ENCODE data around the gene HDHD3.

Gene HDHD3

GRCh38 chr9:113360242-113360842 is 16.4 kb downstream of the HDHD3 start:
- H3K9me3 Mint-ChIP-seq = no peaks in the 10 kb centered on the region
- H3K27me3 Mint-ChIP-seq = no peaks in the 10 kb centered on the region
- ATAC-seq (no peak), DNase-seq (no peak)
- H3K4me1 Mint-ChIP-seq = peaks cover 23% of the 10 kb centered on the region
- H3K36me3 Mint-ChIP-seq (ENCODE audit: low read depth) = peaks cover 3% of the 10 kb centered on the region
- H3K27ac Mint-ChIP-seq = no peak overlapping the region
- H3K4me3 Mint-ChIP-seq = no peak overlapping the region

- ATAC-seq (no peak), DNase-seq (no peak)
- Mint-ChIP-seq H3K4me3 (no peak overlapping the region), H3K9me3 (no peaks in the 10 kb centered on the region), H3K27me3 (no peaks in the 10 kb centered on the region), H3K4me1 (peaks cover 23% of the 10 kb centered on the region), H3K27ac (no peak overlapping the region), H3K36me3 (ENCODE audit: low read depth) (peaks cover 3% of the 10 kb centered on the region)
Observed at GRCh38 chr9:113359385-113359784, 17.4 kb downstream of the HDHD3 start.

GRCh38 chr9:113356686-113357292 is 20.0 kb downstream of the HDHD3 start:
- Mint-ChIP-seq H3K36me3 (ENCODE audit: low read depth) (peaks cover 2% of the 10 kb centered on the region), H3K4me3 (no peak overlapping the region), H3K4me1 (peaks cover 29% of the 10 kb centered on the region), H3K9me3 (no peaks in the 10 kb centered on the region), H3K27ac (no peak overlapping the region), H3K27me3 (peaks cover 7% of the 10 kb centered on the region)
- ATAC-seq (no peak), DNase-seq (no peak)

DNA sequence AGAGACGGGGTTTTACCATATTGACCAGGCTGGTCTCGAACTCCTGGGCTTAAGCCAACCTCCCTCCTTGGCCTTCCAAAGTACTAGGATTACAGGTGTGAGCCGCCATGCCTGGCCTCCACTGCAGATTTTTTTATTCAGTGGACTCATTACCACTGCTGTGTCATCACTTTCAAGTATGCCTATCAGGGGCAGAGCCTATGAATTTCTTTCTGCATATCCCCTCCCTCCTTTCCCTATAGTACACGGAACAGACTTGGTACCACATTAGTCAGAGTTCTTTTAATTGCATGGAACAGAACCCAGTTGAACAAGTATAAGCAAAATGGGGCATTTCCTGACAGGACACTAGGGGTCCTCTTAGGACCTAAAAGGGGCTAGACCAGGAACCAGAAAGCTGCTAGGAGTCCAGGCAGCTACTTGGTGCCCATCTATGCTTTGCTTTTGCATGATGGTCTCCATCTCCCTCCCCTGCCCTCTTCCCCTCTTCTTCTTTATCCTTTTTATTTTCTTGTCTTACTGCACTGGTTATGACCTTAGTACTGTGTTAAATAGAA is 21.7 kb downstream of the HDHD3 start:
- Mint-ChIP-seq H3K4me1 (peaks cover 28% of the 10 kb centered on the region), H3K4me3 (no peak overlapping the region), H3K36me3 (ENCODE audit: low read depth) (peaks cover 2% of the 10 kb centered on the region), H3K27me3 (peaks cover 10% of the 10 kb centered on the region), H3K27ac (no peak overlapping the region), H3K9me3 (no peaks in the 10 kb centered on the region)
- DNase-seq (no peak), ATAC-seq (no peak)

DNA sequence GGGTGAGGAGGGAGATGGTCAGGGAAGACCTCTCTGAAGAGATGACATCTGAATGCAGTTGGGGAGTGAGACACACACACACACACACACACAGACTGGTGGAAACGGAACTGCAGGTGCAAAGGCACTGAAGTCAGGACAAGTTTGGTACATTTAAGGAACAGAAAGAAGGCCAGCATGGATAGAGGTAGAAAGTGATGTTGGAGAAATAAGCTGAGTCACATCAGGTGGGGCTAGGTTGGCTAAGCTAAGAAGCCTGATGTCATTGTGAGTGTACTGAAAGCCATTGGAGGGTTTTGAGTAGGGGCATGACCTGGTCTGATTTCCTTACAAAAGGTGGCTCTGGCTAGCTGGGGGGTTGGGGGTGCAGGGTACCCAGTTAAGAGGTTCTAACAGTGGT is 24.4 kb downstream of the HDHD3 start:
- ATAC-seq = no peak
- Mint-ChIP-seq H3K27me3 (peaks cover 14% of the 10 kb centered on the region), H3K4me1 (peaks cover 44% of the 10 kb centered on the region), H3K36me3 (ENCODE audit: low read depth) (peaks cover 2% of the 10 kb centered on the region), H3K4me3 (no peak overlapping the region), H3K9me3 (no peaks in the 10 kb centered on the region), H3K27ac (peak overlapping the region; percentile 76)
- no peak for DNase-seq

DNA sequence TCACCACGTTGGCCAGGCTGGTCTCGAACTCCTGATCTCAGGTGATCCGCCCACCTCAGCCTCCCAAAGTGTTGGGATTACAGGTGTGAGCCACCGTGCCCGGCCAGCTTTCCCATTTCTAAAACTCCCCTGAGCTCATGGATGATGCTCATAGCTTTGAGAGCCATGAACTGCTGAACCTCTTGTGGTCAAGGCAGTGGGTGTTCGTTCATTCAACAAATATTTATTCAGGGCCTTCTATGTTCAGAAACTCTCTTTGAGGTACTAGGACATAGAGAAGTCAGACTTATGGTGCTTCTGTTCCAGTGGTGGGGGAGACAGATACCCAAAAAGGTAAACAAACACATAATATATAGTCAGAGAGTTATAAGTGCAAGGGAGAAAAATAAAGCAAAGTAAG is 24.8 kb downstream of the HDHD3 start:
- Mint-ChIP-seq H3K36me3 (ENCODE audit: low read depth) (peaks cover 2% of the 10 kb centered on the region), H3K4me1 (peaks cover 48% of the 10 kb centered on the region), H3K4me3 (no peak overlapping the region), H3K27ac (peak overlapping the region; percentile 76), H3K27me3 (peaks cover 14% of the 10 kb centered on the region), H3K9me3 (no peaks in the 10 kb centered on the region)
- DNase-seq = no peak
- ATAC-seq = no peak

DNA sequence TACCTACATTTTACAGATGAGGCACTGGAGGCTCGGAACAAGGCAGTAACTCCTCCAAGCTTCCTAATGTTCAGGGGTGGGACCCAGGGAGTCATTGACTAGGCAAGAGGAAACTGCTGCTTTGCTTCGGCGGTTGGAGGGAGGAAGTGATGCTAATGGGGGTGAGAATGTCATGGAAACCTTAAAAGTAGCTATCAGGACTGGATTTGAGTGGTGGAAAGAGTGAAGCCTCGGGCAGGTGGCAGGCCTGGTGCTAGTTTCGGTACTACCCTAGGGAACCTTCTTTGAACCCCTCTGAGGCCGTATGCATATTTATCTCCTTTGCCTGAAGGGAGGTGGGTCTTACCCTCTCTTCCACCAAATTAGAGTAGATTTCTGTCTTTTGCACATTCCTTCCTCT is 25.8 kb downstream of the HDHD3 start:
- Mint-ChIP-seq H3K27me3 (peaks cover 14% of the 10 kb centered on the region), H3K27ac (peak overlapping the region; percentile 94), H3K4me3 (peak overlapping the region; percentile 84), H3K4me1 (peaks cover 53% of the 10 kb centered on the region), H3K9me3 (no peaks in the 10 kb centered on the region), H3K36me3 (ENCODE audit: low read depth) (peaks cover under 1% of the 10 kb centered on the region)
- peak; percentile 80 for ATAC-seq
- peak; percentile 57 for DNase-seq

- DNase-seq (peak; percentile 39), ATAC-seq (peak; percentile 24)
- Mint-ChIP-seq H3K4me1 (peaks cover 60% of the 10 kb centered on the region), H3K36me3 (ENCODE audit: low read depth) (no peaks in the 10 kb centered on the region), H3K9me3 (no peaks in the 10 kb centered on the region), H3K27me3 (peaks cover 14% of the 10 kb centered on the region), H3K4me3 (peak overlapping the region; percentile 84), H3K27ac (peak overlapping the region; percentile 94)
Observed at GRCh38 chr9:113350107-113350661, 26.6 kb downstream of the HDHD3 start.

- Mint-ChIP-seq H3K9me3 (no peaks in the 10 kb centered on the region), H3K27me3 (peaks cover 14% of the 10 kb centered on the region), H3K4me1 (peaks cover 63% of the 10 kb centered on the region), H3K4me3 (peak within 1 kb of the TSS; percentile 84), H3K27ac (peak within 1 kb of the TSS; percentile 94), H3K36me3 (ENCODE audit: low read depth) (no peaks in the 10 kb centered on the region)
- DNase-seq (peak; percentile 36), ATAC-seq (peak; percentile 49)
Observed at GRCh38 chr9:113349445-113350094, 27.2 kb downstream of the HDHD3 start, which contains the start of gene BSPRY. Gene BSPRY (plus strand): TSS chr9:113349541. CDS start chr9:113349580, 39 bp downstream.

DNA sequence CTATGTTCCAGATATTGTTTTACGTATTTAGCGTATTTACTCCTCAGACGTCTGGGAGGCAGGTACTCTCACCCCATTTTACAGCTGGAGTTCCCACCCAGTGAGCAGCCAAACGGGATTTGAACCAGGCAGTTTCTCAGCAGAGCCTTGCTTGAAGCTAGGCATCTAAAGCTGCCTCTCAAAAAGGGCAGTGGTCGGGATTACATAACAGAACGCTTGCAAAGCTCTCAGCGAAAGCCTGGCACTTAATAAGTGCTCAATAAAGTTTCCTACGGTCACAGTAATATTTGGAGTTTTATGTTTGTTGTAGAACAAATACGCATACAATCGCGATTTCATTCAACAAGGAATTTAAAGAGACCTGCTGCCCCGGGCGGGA is 27.7 kb downstream of the HDHD3 start:
- Mint-ChIP-seq H3K4me3 (peak overlapping the region; percentile 75), H3K4me1 (peaks cover 63% of the 10 kb centered on the region), H3K27me3 (peaks cover 14% of the 10 kb centered on the region), H3K9me3 (no peaks in the 10 kb centered on the region), H3K36me3 (ENCODE audit: low read depth) (no peaks in the 10 kb centered on the region), H3K27ac (peak overlapping the region; percentile 63)
- ATAC-seq (no peak), DNase-seq (no peak)

- ATAC-seq = no peak
- Mint-ChIP-seq H3K9me3 (no peaks in the 10 kb centered on the region), H3K36me3 (ENCODE audit: low read depth) (no peaks in the 10 kb centered on the region), H3K27ac (no peak overlapping the region), H3K4me1 (peaks cover 67% of the 10 kb centered on the region), H3K27me3 (peaks cover 14% of the 10 kb centered on the region), H3K4me3 (no peak overlapping the region)
- DNase-seq = no peak
Observed at GRCh38 chr9:113348437-113348836, 28.3 kb downstream of the HDHD3 start.

DNA sequence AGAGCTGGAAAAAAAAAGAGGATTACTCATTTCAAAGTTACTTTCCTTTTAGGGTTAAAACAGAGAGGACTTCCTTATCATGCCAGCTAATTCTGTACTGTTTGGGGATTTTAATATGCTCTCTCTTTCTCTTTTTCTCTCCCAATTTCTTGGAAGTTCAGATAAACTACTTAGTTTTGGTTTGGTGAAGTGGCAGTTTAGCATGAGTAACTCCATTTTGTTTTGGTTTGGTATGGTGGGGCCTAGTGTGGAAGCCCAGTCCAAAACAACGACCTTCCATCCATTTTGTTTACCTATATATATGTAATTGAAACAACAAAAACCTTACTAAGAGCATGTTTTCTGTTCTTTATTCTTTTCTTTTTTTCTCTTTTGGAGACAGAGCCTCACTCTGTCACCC is 31.1 kb downstream of the HDHD3 start:
- Mint-ChIP-seq H3K27me3 (peaks cover 4% of the 10 kb centered on the region), H3K27ac (no peak overlapping the region), H3K4me3 (no peak overlapping the region), H3K9me3 (no peaks in the 10 kb centered on the region), H3K36me3 (ENCODE audit: low read depth) (no peaks in the 10 kb centered on the region), H3K4me1 (peaks cover 62% of the 10 kb centered on the region)
- no peak for DNase-seq
- no peak for ATAC-seq

- peaks cover 62% of the 10 kb centered on the region for H3K4me1 Mint-ChIP-seq
- H3K4me3 Mint-ChIP-seq = no peak overlapping the region
- peak overlapping the region; percentile 11 for H3K27ac Mint-ChIP-seq
- H3K27me3 Mint-ChIP-seq = peaks cover 4% of the 10 kb centered on the region
- no peak for DNase-seq
- no peaks in the 10 kb centered on the region for H3K9me3 Mint-ChIP-seq
- ATAC-seq = no peak
- H3K36me3 Mint-ChIP-seq (ENCODE audit: low read depth) = no peaks in the 10 kb centered on the region
Observed at GRCh38 chr9:113345190-113345589, 31.6 kb downstream of the HDHD3 start.

- H3K36me3 Mint-ChIP-seq (ENCODE audit: low read depth) = no peaks in the 10 kb centered on the region
- no peak for ATAC-seq
- no peak for DNase-seq
- H3K4me3 Mint-ChIP-seq = no peak overlapping the region
- no peaks in the 10 kb centered on the region for H3K9me3 Mint-ChIP-seq
- H3K4me1 Mint-ChIP-seq = peaks cover 61% of the 10 kb centered on the region
- H3K27ac Mint-ChIP-seq = no peak overlapping the region
- H3K27me3 Mint-ChIP-seq = no peaks in the 10 kb centered on the region
Observed at GRCh38 chr9:113343732-113344231, 33.0 kb downstream of the HDHD3 start.
